Neural cell (in vitro differentiated cells): Measurements from ENCODE around the gene KIF1B. TPM values are rescaled to one million over a fixed set of nuclear protein-coding genes. Genes with fewer than 3 reads are reported as not detected.
"Not testable (repeated sequence)": the region's sequence is repeated elsewhere in the genome, so short reads cannot be mapped to it uniquely, and the experiment has no call there.

ENCODE experiments used
- H2AFZ ChIP-seq: fragments of 200-600, 300-800 bp; sonication (generic), shearing (Covaris generic); 2 replicates; pipeline ENCODE4 v1.6.0; 2014; ENCODE audit warnings: low read depth, mild to moderate bottlenecking, antibody characterized with exemption, low read length, moderate library complexity
- H3F3A ChIP-seq: fragments of 200-600 bp; shearing (Covaris generic); 2 replicates; pipeline ENCODE4 v1.6.1; 2016; ENCODE audit warnings: mild to moderate bottlenecking, moderate library complexity, mixed read lengths, antibody characterized with exemption, low read length; ENCODE audit not compliant: insufficient read depth, poor library complexity, severe bottlenecking
- H3K27ac ChIP-seq: fragments of 200-600, 300-800 bp; sonication (generic), shearing (Covaris generic); 2 replicates; pipeline ENCODE4 v1.5.1; 2014; ENCODE audit warnings: mild to moderate bottlenecking, low read length, moderate library complexity
- H3K27me3 ChIP-seq: fragments of 300-800, 200-600 bp; sonication (generic), shearing (Covaris generic); 2 replicates; pipeline ENCODE4 v1.6.0; 2014; ENCODE audit warnings: mild to moderate bottlenecking, low read depth, low read length, moderate library complexity; ENCODE audit not compliant: insufficient read depth
- H3K36me3 ChIP-seq: fragments of 300-800, 200-600 bp; sonication (generic), shearing (Covaris generic); 2 replicates; pipeline ENCODE4 v1.5.1; 2014; ENCODE audit warnings: mild to moderate bottlenecking, antibody characterized with exemption, low read length, moderate library complexity; ENCODE audit not compliant: insufficient read depth
- H3K4me2 ChIP-seq: fragments of 300-800, 200-600 bp; sonication (generic), shearing (Covaris generic); 2 replicates; pipeline ENCODE4 v1.6.0; 2014; ENCODE audit warnings: mild to moderate bottlenecking, low read length
- H3K4me3 ChIP-seq: fragments of 300-800, 200-600 bp; sonication (generic), shearing (Covaris generic); 2 replicates; pipeline ENCODE4 v1.5.1; 2014; ENCODE audit warnings: mild to moderate bottlenecking, low read length, moderate library complexity
- H3K79me2 ChIP-seq: fragments of 200-600 bp; shearing (Covaris generic); replicated peaks from 2 replicates; pipeline ENCODE4 v1.6.0; 2014; ENCODE audit warnings: mild to moderate bottlenecking, low read length, moderate library complexity; ENCODE audit not compliant: insufficient read depth
- H3K9ac ChIP-seq: fragments of 300-800, 200-600 bp; sonication (generic), shearing (Covaris generic); 2 replicates; pipeline ENCODE4 v1.6.1; 2016; ENCODE audit warnings: mild to moderate bottlenecking, low read length, mixed read lengths
- H3K9me2 ChIP-seq: fragments of 200-600 bp; shearing (Covaris generic); 2 replicates; pipeline ENCODE4 v1.6.1; 2016; ENCODE audit warnings: mild to moderate bottlenecking, low read length, mixed read lengths; ENCODE audit not compliant: insufficient read depth
- H3K9me3 ChIP-seq: fragments of 200-600, 300-800 bp; sonication (generic), shearing (Covaris generic); 2 replicates; pipeline ENCODE4 v1.6.1; 2016; ENCODE audit warnings: mild to moderate bottlenecking, mixed run types, low read length, moderate library complexity, mixed read lengths
- H4K20me1 ChIP-seq: fragments of 200-600 bp; shearing (Covaris generic); 2 replicates; pipeline ENCODE4 v1.6.1; 2016; ENCODE audit warnings: mild to moderate bottlenecking, mixed run types; ENCODE audit not compliant: insufficient read depth
- CTCF ChIP-seq: fragments of 450-650 bp; IDR thresholded peaks from 2 replicates; pipeline ENCODE4 v1.5.1; 2014; ENCODE audit warnings: antibody characterized with exemption, mild to moderate bottlenecking, moderate library complexity; ENCODE audit not compliant: poor library complexity, severe bottlenecking
- EP300 ChIP-seq: fragments of 450-650 bp; conservative IDR thresholded peaks from 2 replicates; pipeline ENCODE4 v1.6.1; 2014; ENCODE audit warnings: antibody characterized with exemption, mild to moderate bottlenecking, moderate library complexity; ENCODE audit not compliant: poor library complexity, severe bottlenecking
- EZH2 ChIP-seq: fragments of 200-600, 300-800 bp; shearing (Covaris generic), sonication (generic); IDR thresholded peaks from 2 replicates; pipeline ENCODE4 v1.6.1; 2014; ENCODE audit warnings: antibody characterized with exemption, low read length, borderline replicate concordance, mild to moderate bottlenecking; ENCODE audit not compliant: insufficient read depth, poor library complexity, severe bottlenecking
- MXI1 ChIP-seq: fragments of 450-650 bp; conservative IDR thresholded peaks from 2 replicates; pipeline ENCODE4 v1.6.1; 2014; ENCODE audit warnings: antibody characterized with exemption, mild to moderate bottlenecking; ENCODE audit not compliant: poor library complexity, severe bottlenecking
- POLR2AphosphoS5 ChIP-seq: IDR thresholded peaks from 2 replicates; pipeline ENCODE4 v1.6.1; 2012
- RAD21 ChIP-seq: fragments of 450-650 bp; conservative IDR thresholded peaks from 2 replicates; pipeline ENCODE4 v1.6.1; 2014; ENCODE audit warnings: antibody characterized with exemption, mild to moderate bottlenecking, moderate library complexity
- REST ChIP-seq: IDR thresholded peaks from 2 replicates; pipeline ENCODE4 v1.6.1; 2012; ENCODE audit warnings: borderline replicate concordance
- SMC3 ChIP-seq: fragments of 450-650 bp; conservative IDR thresholded peaks from 2 replicates; pipeline ENCODE4 v1.6.1; 2014; ENCODE audit warnings: antibody characterized with exemption, mild to moderate bottlenecking, moderate library complexity; ENCODE audit not compliant: poor library complexity
- TAF1 ChIP-seq: IDR thresholded peaks from 2 replicates; pipeline ENCODE4 v1.6.1; 2012; ENCODE audit warnings: low read depth
- polyA plus RNA-seq: library from polyadenylated mRNA; depleted of rRNA; stranded (reverse); fragments of >200 nt; gene quantifications from 2 replicates; pipeline ENCODE4 v1.2.3, GENCODE V29; 2014

Gene KIF1B
- polyA plus RNA-seq, 1 donor from 2014 or later = 76.4 TPM

- Histone ChIP-seq H3K79me2 (no peaks in the 10 kb centered on the region), H3F3A (no peaks in the 10 kb centered on the region), H3K27ac (no peak overlapping the region), H4K20me1 (no peaks in the 10 kb centered on the region), H3K4me3 (no peak overlapping the region), H3K36me3 (no peaks in the 10 kb centered on the region), H3K9me3 (no peaks in the 10 kb centered on the region), H3K9me2 (no peaks in the 10 kb centered on the region), H2AFZ (no peak overlapping the region), H3K27me3 (no peaks in the 10 kb centered on the region), H3K4me2 (no peak overlapping the region), H3K9ac (no peak overlapping the region)
- TF ChIP-seq POLR2AphosphoS5 = no peak
- TF ChIP-seq MXI1 = no peak
- no peak for TF ChIP-seq RAD21
- no peak for TF ChIP-seq REST
- TF ChIP-seq SMC3 = no peak
- TF ChIP-seq TAF1 = no peak
- TF ChIP-seq EZH2 = no peak
- no peak for TF ChIP-seq EP300
- no peak for TF ChIP-seq CTCF
Measured at GRCh38 chr1:10424034-10424433, 213.7 kb downstream of the KIF1B start.

GRCh38 chr1:10424651-10425050 is 214.3 kb downstream of the KIF1B start:
- Histone ChIP-seq H4K20me1 (no peaks in the 10 kb centered on the region), H3K27me3 (no peaks in the 10 kb centered on the region), H3F3A (no peaks in the 10 kb centered on the region), H3K9ac (no peak overlapping the region), H3K9me2 (no peaks in the 10 kb centered on the region), H3K27ac (no peak overlapping the region), H3K4me2 (no peak overlapping the region), H3K9me3 (no peaks in the 10 kb centered on the region), H3K79me2 (no peaks in the 10 kb centered on the region), H2AFZ (no peak overlapping the region), H3K36me3 (no peaks in the 10 kb centered on the region), H3K4me3 (no peak overlapping the region)
- TF ChIP-seq POLR2AphosphoS5 (no peak), MXI1 (no peak), CTCF (no peak), RAD21 (no peak), TAF1 (no peak), REST (no peak), SMC3 (no peak), EZH2 (no peak), EP300 (no peak)

- not testable (repeated sequence) for H4K20me1 ChIP-seq, H2AFZ ChIP-seq, H3F3A ChIP-seq, H3K36me3 ChIP-seq, H3K4me2 ChIP-seq, H3K9ac ChIP-seq, H3K9me2 ChIP-seq, H3K79me2 ChIP-seq, H3K4me3 ChIP-seq, H3K27ac ChIP-seq, H3K9me3 ChIP-seq, H3K27me3 ChIP-seq
Measured at GRCh38 chr1:10425826-10426534, 215.6 kb downstream of the KIF1B start.
